SK-N-SH (cell line): ENCODE data around the gene MYO15A.

Experiments
- CHD2 ChIP-seq: fragments of 150-350 bp; IDR thresholded peaks from 2 replicates; pipeline ENCODE4 v1.6.1; 2018; ENCODE audit warnings: low read length; ENCODE audit not compliant: partially characterized antibody
- EP300 ChIP-seq, 2 experiments: IDR thresholded peaks; 2 replicates each; pipeline versions ENCODE4 v1.4.0 to v1.6.1; 2012; ENCODE audit warnings: borderline replicate concordance in 1 of 2, low read depth in 1 of 2, low read length in 1 of 2
- GATA2 ChIP-seq: sonication (generic); formaldehyde crosslinking; IDR thresholded peaks from 2 replicates; pipeline ENCODE4 v1.5.0; 2020; ENCODE audit warnings: mild to moderate bottlenecking, missing genetic modification reagents
- JUND ChIP-seq: IDR thresholded peaks from 2 replicates; pipeline ENCODE4 v1.4.0; 2012
- MXI1 ChIP-seq: IDR thresholded peaks from 2 replicates; pipeline ENCODE4 v1.6.1; 2012; ENCODE audit warnings: mild to moderate bottlenecking, low read depth, low read length, improper control_type of control experiment
- PBX3 ChIP-seq: IDR thresholded peaks from 2 replicates; pipeline ENCODE4; 2012
- TCF12 ChIP-seq: IDR thresholded peaks from 2 replicates; pipeline ENCODE4 v1.4.0; 2012
- YY1 ChIP-seq: IDR thresholded peaks from 2 replicates; pipeline ENCODE4 v1.4.0; 2012; ENCODE audit warnings: low read depth, mild to moderate bottlenecking
- ZBTB33 ChIP-seq: IDR thresholded peaks from 2 replicates; pipeline ENCODE4 v1.4.0; 2012; ENCODE audit warnings: low read depth, borderline replicate concordance
- TF ChIP-seq, protein P1 (sequence below): fragments of 200-600 bp; sonication (generic); IDR thresholded peaks from 2 replicates; pipeline ENCODE4 v1.6.1; 2017; ENCODE audit warnings: antibody characterized with exemption, mild to moderate bottlenecking, moderate library complexity
- TF ChIP-seq, protein P2 (sequence below): IDR thresholded peaks from 2 replicates; pipeline ENCODE4 v1.6.1; 2012; ENCODE audit warnings: mild to moderate bottlenecking, low read depth, low read length, moderate library complexity

- TF ChIP-seq, protein P1, sequence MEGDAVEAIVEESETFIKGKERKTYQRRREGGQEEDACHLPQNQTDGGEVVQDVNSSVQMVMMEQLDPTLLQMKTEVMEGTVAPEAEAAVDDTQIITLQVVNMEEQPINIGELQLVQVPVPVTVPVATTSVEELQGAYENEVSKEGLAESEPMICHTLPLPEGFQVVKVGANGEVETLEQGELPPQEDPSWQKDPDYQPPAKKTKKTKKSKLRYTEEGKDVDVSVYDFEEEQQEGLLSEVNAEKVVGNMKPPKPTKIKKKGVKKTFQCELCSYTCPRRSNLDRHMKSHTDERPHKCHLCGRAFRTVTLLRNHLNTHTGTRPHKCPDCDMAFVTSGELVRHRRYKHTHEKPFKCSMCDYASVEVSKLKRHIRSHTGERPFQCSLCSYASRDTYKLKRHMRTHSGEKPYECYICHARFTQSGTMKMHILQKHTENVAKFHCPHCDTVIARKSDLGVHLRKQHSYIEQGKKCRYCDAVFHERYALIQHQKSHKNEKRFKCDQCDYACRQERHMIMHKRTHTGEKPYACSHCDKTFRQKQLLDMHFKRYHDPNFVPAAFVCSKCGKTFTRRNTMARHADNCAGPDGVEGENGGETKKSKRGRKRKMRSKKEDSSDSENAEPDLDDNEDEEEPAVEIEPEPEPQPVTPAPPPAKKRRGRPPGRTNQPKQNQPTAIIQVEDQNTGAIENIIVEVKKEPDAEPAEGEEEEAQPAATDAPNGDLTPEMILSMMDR = no peak
- TF ChIP-seq MXI1 (no peak), GATA2 (CRISPR knock-in tag) (no peak), TCF12 (no peak), EP300 (IDR thresholded peaks at IDR 0.05; ENCODE audit: borderline replicate concordance in 1 of 2, low read depth in 1 of 2, low read length in 1 of 2) (no peak), CHD2 (no peak), PBX3 (no peak), YY1 (no peak), ZBTB33 (no peak), JUND (no peak)
- TF ChIP-seq, protein P2, sequence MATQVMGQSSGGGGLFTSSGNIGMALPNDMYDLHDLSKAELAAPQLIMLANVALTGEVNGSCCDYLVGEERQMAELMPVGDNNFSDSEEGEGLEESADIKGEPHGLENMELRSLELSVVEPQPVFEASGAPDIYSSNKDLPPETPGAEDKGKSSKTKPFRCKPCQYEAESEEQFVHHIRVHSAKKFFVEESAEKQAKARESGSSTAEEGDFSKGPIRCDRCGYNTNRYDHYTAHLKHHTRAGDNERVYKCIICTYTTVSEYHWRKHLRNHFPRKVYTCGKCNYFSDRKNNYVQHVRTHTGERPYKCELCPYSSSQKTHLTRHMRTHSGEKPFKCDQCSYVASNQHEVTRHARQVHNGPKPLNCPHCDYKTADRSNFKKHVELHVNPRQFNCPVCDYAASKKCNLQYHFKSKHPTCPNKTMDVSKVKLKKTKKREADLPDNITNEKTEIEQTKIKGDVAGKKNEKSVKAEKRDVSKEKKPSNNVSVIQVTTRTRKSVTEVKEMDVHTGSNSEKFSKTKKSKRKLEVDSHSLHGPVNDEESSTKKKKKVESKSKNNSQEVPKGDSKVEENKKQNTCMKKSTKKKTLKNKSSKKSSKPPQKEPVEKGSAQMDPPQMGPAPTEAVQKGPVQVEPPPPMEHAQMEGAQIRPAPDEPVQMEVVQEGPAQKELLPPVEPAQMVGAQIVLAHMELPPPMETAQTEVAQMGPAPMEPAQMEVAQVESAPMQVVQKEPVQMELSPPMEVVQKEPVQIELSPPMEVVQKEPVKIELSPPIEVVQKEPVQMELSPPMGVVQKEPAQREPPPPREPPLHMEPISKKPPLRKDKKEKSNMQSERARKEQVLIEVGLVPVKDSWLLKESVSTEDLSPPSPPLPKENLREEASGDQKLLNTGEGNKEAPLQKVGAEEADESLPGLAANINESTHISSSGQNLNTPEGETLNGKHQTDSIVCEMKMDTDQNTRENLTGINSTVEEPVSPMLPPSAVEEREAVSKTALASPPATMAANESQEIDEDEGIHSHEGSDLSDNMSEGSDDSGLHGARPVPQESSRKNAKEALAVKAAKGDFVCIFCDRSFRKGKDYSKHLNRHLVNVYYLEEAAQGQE = no peak
Observed at GRCh38 chr17:18066866-18067265, 41.7 kb upstream of the MYO15A start.
